GM21737 (cell line): ENCODE data around the gene CDKL2.
"Not testable (repeated sequence)": the region's sequence is repeated elsewhere in the genome, so short reads cannot be mapped to it uniquely, and the experiment has no call there.

Source experiments
- ATAC-seq: cut with Tn5 transposase; IDR thresholded peaks from one replicate; pipeline ENCODE4 v1.9.1; 2021; ENCODE audit warnings: mild to moderate bottlenecking, moderate library complexity; ENCODE audit not compliant: unreplicated experiment

The CDKL2 gene

GRCh38 chr4:75555294-75556164 is 74.8 kb downstream of the CDKL2 start, which contains the start of gene ODAPH:
Gene ODAPH (plus strand): TSS chr4:75556066. CDS start chr4:75556083, 17 bp downstream.
- peak; percentile 76 for ATAC-seq

GRCh38 chr4:75552452-75552851 is 77.9 kb downstream of the CDKL2 start:
- ATAC-seq: no peak

GRCh38 chr4:75549019-75549418 is 81.3 kb downstream of the CDKL2 start:
- no peak for ATAC-seq

- ATAC-seq: no peak
Measured at GRCh38 chr4:75547647-75548387, 82.5 kb downstream of the CDKL2 start.

- ATAC-seq: no peak
Measured at GRCh38 chr4:75545526-75545925, 84.8 kb downstream of the CDKL2 start.

GRCh38 chr4:75544870-75545269 is 85.5 kb downstream of the CDKL2 start:
- no peak for ATAC-seq

- not testable (repeated sequence) for ATAC-seq
Measured at GRCh38 chr4:75544220-75544619, 86.1 kb downstream of the CDKL2 start.

- ATAC-seq: no peak
Measured at GRCh38 chr4:75542824-75543223, 87.5 kb downstream of the CDKL2 start.

- ATAC-seq: not testable (repeated sequence)
Measured at GRCh38 chr4:75537308-75537707, 93.0 kb downstream of the CDKL2 start.

GRCh38 chr4:75533926-75534325 is 96.4 kb downstream of the CDKL2 start:
- ATAC-seq: not testable (repeated sequence)

GRCh38 chr4:75533339-75533887 is 96.9 kb downstream of the CDKL2 start:
- not testable (repeated sequence) for ATAC-seq

- not testable (repeated sequence) for ATAC-seq
Measured at GRCh38 chr4:75531536-75532143, 98.7 kb downstream of the CDKL2 start.

GRCh38 chr4:75530556-75531322 is 99.6 kb downstream of the CDKL2 start:
- no peak for ATAC-seq
